Measurements from ENCODE around the gene KCNH3.

KCNH3 gene

GRCh38 chr12:49518914-49519573, 19.8 kb upstream of the KCNH3 start:
- TF ChIP-seq GATA2 (IDR thresholded peaks at IDR 0.05; ENCODE audit: low read depth, low read length) (no peak), GATA3 (IDR thresholded peaks at IDR 0.05; ENCODE audit: low read depth, low read length) (no peak)

- TF ChIP-seq GATA2 (IDR thresholded peaks at IDR 0.05; ENCODE audit: low read depth, low read length) (no peak), GATA3 (IDR thresholded peaks at IDR 0.05; ENCODE audit: low read depth, low read length) (no peak)
These were observed 19.3 kb upstream of the KCNH3 start for GRCh38 chr12:49519574-49519936.

- TF ChIP-seq GATA3 (IDR thresholded peaks at IDR 0.05; ENCODE audit: low read depth, low read length) (no peak), GATA2 (IDR thresholded peaks at IDR 0.05; ENCODE audit: low read depth, low read length) (no peak)
These were observed 17.4 kb upstream of the KCNH3 start for GRCh38 chr12:49521389-49521788.

- no peak for TF ChIP-seq GATA2 (IDR thresholded peaks at IDR 0.05; ENCODE audit: low read depth, low read length)
These were observed 14.0 kb upstream of the KCNH3 start for GRCh38 chr12:49524660-49525324.

GRCh38 chr12:49525942-49526341, 12.9 kb upstream of the KCNH3 start:
- no peak for TF ChIP-seq GATA2 (IDR thresholded peaks at IDR 0.05; ENCODE audit: low read depth, low read length)
- TF ChIP-seq GATA3 (IDR thresholded peaks at IDR 0.05; ENCODE audit: low read depth, low read length): no peak

- TF ChIP-seq GATA2 (IDR thresholded peaks at IDR 0.05; ENCODE audit: low read depth, low read length) (no peak), GATA3 (IDR thresholded peaks at IDR 0.05; ENCODE audit: low read depth, low read length) (no peak)
These were observed 11.3 kb upstream of the KCNH3 start for GRCh38 chr12:49527361-49528130.

GRCh38 chr12:49529414-49529813, 9.4 kb upstream of the KCNH3 start:
- TF ChIP-seq GATA2 (IDR thresholded peaks at IDR 0.05; ENCODE audit: low read depth, low read length) (no peak), GATA3 (IDR thresholded peaks at IDR 0.05; ENCODE audit: low read depth, low read length) (no peak)

- TF ChIP-seq GATA3 (IDR thresholded peaks at IDR 0.05; ENCODE audit: low read depth, low read length) (no peak), GATA2 (IDR thresholded peaks at IDR 0.05; ENCODE audit: low read depth, low read length) (no peak)
These were observed 7.1 kb upstream of the KCNH3 start for GRCh38 chr12:49531745-49532144.

GRCh38 chr12:49533331-49533730, 5.5 kb upstream of the KCNH3 start:
- TF ChIP-seq GATA3 (IDR thresholded peaks at IDR 0.05; ENCODE audit: low read depth, low read length): no peak
- TF ChIP-seq GATA2 (IDR thresholded peaks at IDR 0.05; ENCODE audit: low read depth, low read length): no peak

GRCh38 chr12:49534731-49535278, 4.0 kb upstream of the KCNH3 start:
- TF ChIP-seq GATA3 (IDR thresholded peaks at IDR 0.05; ENCODE audit: low read depth, low read length): no peak
- TF ChIP-seq GATA2 (IDR thresholded peaks at IDR 0.05; ENCODE audit: low read depth, low read length): no peak

- TF ChIP-seq GATA2 (IDR thresholded peaks at IDR 0.05; ENCODE audit: low read depth, low read length) (no peak), GATA3 (IDR thresholded peaks at IDR 0.05; ENCODE audit: low read depth, low read length) (no peak)
These were observed 2.8 kb upstream of the KCNH3 start for GRCh38 chr12:49535921-49536525.

- TF ChIP-seq GATA3 (IDR thresholded peaks at IDR 0.05; ENCODE audit: low read depth, low read length) (no peak), GATA2 (IDR thresholded peaks at IDR 0.05; ENCODE audit: low read depth, low read length) (no peak)
These were observed 2.2 kb upstream of the KCNH3 start for GRCh38 chr12:49536526-49537071.

- TF ChIP-seq GATA2 (IDR thresholded peaks at IDR 0.05; ENCODE audit: low read depth, low read length) (no peak), GATA3 (IDR thresholded peaks at IDR 0.05; ENCODE audit: low read depth, low read length) (no peak)
These were observed 1.5 kb upstream of the KCNH3 start for GRCh38 chr12:49537231-49537751.
